HepG2 (cell line): ENCODE data around the gene CTNND2. TPM values are rescaled to one million over a fixed set of nuclear protein-coding genes. Genes with fewer than 3 reads are reported as not detected.

Experiments
- ATAC-seq: fragments of 200-7000 bp; cut with Tn5 transposase; 3 replicates; pipeline ENCODE4 v1.9.1; 2020; ENCODE audit warnings: mild to moderate bottlenecking, moderate library complexity
- BruUV-seq: library from RNA; stranded (reverse); fragments of 400-500 nt; replicated peaks from 2 replicates; lab custom pipeline; 2021; lab: Mats Ljungman, UMichigan
- CTCF ChIA-PET: fragments of 300-600 bp; formaldehyde crosslinking; extraction: SDS; loops from one replicate; lab custom pipeline; 2021; ENCODE audit warnings: low total read pairs, inconsistent platforms, low intra/inter-chr PET ratio; lab: Yijun Ruan, JAX
- POLR2A ChIA-PET: fragments of 350-600 bp; sonication (Branson Sonifier 250); formaldehyde crosslinking; loops from one replicate; lab custom pipeline; 2020; ENCODE audit warnings: antibody characterized with exemption, inconsistent platforms; lab: Yijun Ruan, JAX
- DNase-seq: peaks from one replicate; pipeline ENCODE4 v3.0.0-alpha.2; 2015; ENCODE audit warnings: low spot score
- FAIRE-seq: peaks from 3 replicates; lab custom pipeline; 2011; peaks lifted over from hg19 to GRCh38; lab: Jason Lieb, UNC
- H2AFZ ChIP-seq: one replicate; pipeline ENCODE4 v1.6.1; 2011; ENCODE audit warnings: low read length, inconsistent platforms
- H3K27ac ChIP-seq: fragments of 300-600 bp; 3 replicates; pipeline ENCODE4 v1.8.0; 2011; ENCODE audit warnings: mixed run types, mild to moderate bottlenecking, mixed read lengths, low read length, inconsistent platforms; ENCODE audit not compliant: insufficient read depth; ENCODE audit errors: extremely low read length
- H3K27me3 ChIP-seq, 2 experiments: fragments of 200-600 bp in 1 of 2; 2 replicates in 1 of 2; 3 replicates in 1 of 2; pipeline versions ENCODE4 v1.6.0 to v1.8.0; 2011; ENCODE audit warnings: low read length in 2 of 2, mild to moderate bottlenecking in 2 of 2, moderate library complexity in 2 of 2, inconsistent platforms in 1 of 2; ENCODE audit not compliant: insufficient read depth in 2 of 2, control insufficient read depth in 1 of 2
- H3K36me3 ChIP-seq, 2 experiments: fragments of 200-600 bp in 1 of 2; replicated peaks in 1 of 2; 2 replicates in 1 of 2; 3 replicates in 1 of 2; pipeline versions ENCODE4 v1.5.1 to v1.8.0; 2011; ENCODE audit warnings: low read length in 2 of 2, inconsistent platforms in 1 of 2; ENCODE audit not compliant: insufficient read depth in 2 of 2, control insufficient read depth in 1 of 2
- H3K4me1 ChIP-seq: 2 replicates; pipeline ENCODE4 v1.5.1; 2012; ENCODE audit warnings: low read length, inconsistent platforms; ENCODE audit not compliant: insufficient read depth
- H3K4me2 ChIP-seq: 2 replicates; pipeline ENCODE4 v1.6.0; 2011; ENCODE audit warnings: low read depth, low read length, inconsistent platforms
- H3K4me3 ChIP-seq, 3 experiments: fragments of 200-600 bp in 1 of 3; sonication (generic), shearing (Covaris generic) in 1 of 3; replicated peaks in 1 of 3; 2 replicates each; pipeline ENCODE4 v1.5.1; 2011 to 2016; ENCODE audit warnings: low read length in 3 of 3, inconsistent platforms in 2 of 3, low read depth in 2 of 3, mild to moderate bottlenecking in 2 of 3, control low read depth in 1 of 3, mixed read lengths in 1 of 3; ENCODE audit not compliant: insufficient read depth in 1 of 3
- H3K79me2 ChIP-seq: one replicate; pipeline ENCODE4 v1.6.1; 2011; ENCODE audit warnings: low read length, inconsistent platforms; ENCODE audit not compliant: insufficient read depth
- H3K9ac ChIP-seq: 2 replicates; pipeline ENCODE4 v1.6.0; 2011; ENCODE audit warnings: mild to moderate bottlenecking, low read depth, low read length, inconsistent platforms; ENCODE audit not compliant: insufficient read depth
- H3K9me3 ChIP-seq: 2 replicates; pipeline ENCODE4 v1.5.1; 2012; ENCODE audit warnings: mild to moderate bottlenecking, low read length
- H4K20me1 ChIP-seq: 2 replicates; pipeline ENCODE4 v1.6.0; 2011; ENCODE audit warnings: inconsistent platforms, mild to moderate bottlenecking, low read length, moderate library complexity; ENCODE audit not compliant: insufficient read depth
- CEBPG ChIP-seq: IDR thresholded peaks from 2 replicates; pipeline ENCODE4 v1.6.1; 2016
- GABPA ChIP-seq, 2 experiments: IDR thresholded peaks; 2 replicates each; pipeline ENCODE4 v1.6.1; 2011 to 2016; ENCODE audit warnings: low read depth in 2 of 2, low read length in 1 of 2, missing biosample characterization in 1 of 2, missing genetic modification characterization in 1 of 2
- GTF3A ChIP-seq: sonication (generic); formaldehyde crosslinking; conservative IDR thresholded peaks from 2 replicates; pipeline ENCODE4 v1.4.0; 2020; ENCODE audit warnings: mild to moderate bottlenecking, missing genetic modification reagents
- KLF15 ChIP-seq: sonication (generic); formaldehyde crosslinking; IDR thresholded peaks from 2 replicates; pipeline ENCODE4 v1.8.1; 2023; ENCODE audit warnings: borderline replicate concordance, mild to moderate bottlenecking, inconsistent platforms, missing genetic modification reagents, mixed read lengths
- PHF8 ChIP-seq: sonication (generic); formaldehyde crosslinking; IDR thresholded peaks from 2 replicates; pipeline ENCODE4 v1.5.0; 2020; ENCODE audit warnings: missing genetic modification reagents
- SATB2 ChIP-seq: sonication (generic); formaldehyde crosslinking; IDR thresholded peaks from 2 replicates; pipeline ENCODE4 v1.5.0; 2020; ENCODE audit warnings: missing genetic modification reagents
- TBX3 ChIP-seq: fragments of 450-650 bp; IDR thresholded peaks from 2 replicates; pipeline ENCODE4 v1.6.1; 2017; ENCODE audit warnings: antibody characterized with exemption, mild to moderate bottlenecking, inconsistent platforms, borderline replicate concordance
- ZC3H13 ChIP-seq: sonication (generic); formaldehyde crosslinking; IDR thresholded peaks from 2 replicates; pipeline ENCODE4 v1.8.1; 2023; ENCODE audit warnings: mild to moderate bottlenecking, missing genetic modification reagents, moderate library complexity
- ZFP1 ChIP-seq: IDR thresholded peaks from 2 replicates; pipeline ENCODE4 v1.6.1; 2016
- ZFP36L2 ChIP-seq: sonication (generic); formaldehyde crosslinking; IDR thresholded peaks from 2 replicates; pipeline ENCODE4 v1.4.0; 2020; ENCODE audit warnings: missing genetic modification reagents
- ZFP90 ChIP-seq: sonication (generic); formaldehyde crosslinking; IDR thresholded peaks from 2 replicates; pipeline ENCODE4 v1.8.0; 2022; ENCODE audit warnings: missing genetic modification reagents, mild to moderate bottlenecking, inconsistent platforms, borderline replicate concordance
- ZNF557 ChIP-seq: sonication (generic); formaldehyde crosslinking; IDR thresholded peaks from 2 replicates; pipeline ENCODE4 v1.4.0; 2020; ENCODE audit warnings: missing genetic modification reagents
- ZNF720 ChIP-seq: sonication (generic); formaldehyde crosslinking; IDR thresholded peaks from 2 replicates; pipeline ENCODE4 v1.4.0; 2020; ENCODE audit warnings: missing genetic modification reagents
- WGBS: methylation state at CpG from one replicate; pipeline ENCODE4 v1.1.6; 2017; ENCODE audit warnings: low lambda C conversion rate; 5-methylcytosine and 5-hydroxymethylcytosine counted together
- in situ Hi-C: cut with HindIII; loops from 2 replicates; pipeline ENCODE4 v1.10.0; 2017; ENCODE audit warnings: low pct_unique_long_range_greater_than_20kb; ENCODE audit not compliant: extremely low pct_ligation_motif_present
- intact Hi-C: fragments of 100-400 bp; cut with micrococcal nuclease; formaldehyde crosslinking; loops from one replicate; pipeline ENCODE4 v1.10.0; 2022; ENCODE audit not compliant: unreplicated experiment
- polyA plus RNA-seq, 8 experiments: library from polyadenylated mRNA; depleted of rRNA in 3 of 8; stranded (reverse) in 7 of 8; unstranded in 1 of 8; fragments of >200 nt; fragmentation: Illumina TruSeq in 4 of 8; extraction: Trizol in 4 of 8; gene quantifications; 2 replicates each; pipeline versions ENCODE4 v1.2.1 to v1.2.3, GENCODE V29; 2011 to 2016; ENCODE audit warnings: low read depth in 4 of 8, missing spikeins in 1 of 8, mixed read lengths in 1 of 8; ENCODE audit not compliant: insufficient read depth in 1 of 8
- total RNA-seq, 5 experiments: library from RNA; depleted of rRNA; stranded (reverse); fragments of >200 nt; fragmentation: Illumina TruSeq; extraction: Trizol; gene quantifications; 2 replicates each; pipeline ENCODE4 v1.2.3, GENCODE V29; 2016; ENCODE audit warnings: low read depth in 1 of 5
- TF ChIP-seq, protein P1 (sequence below): sonication (generic); formaldehyde crosslinking; IDR thresholded peaks from 2 replicates; pipeline ENCODE4 v1.4.0; 2020; ENCODE audit warnings: mild to moderate bottlenecking, low read depth, missing genetic modification reagents

Gene CTNND2
- total and polyA plus RNA-seq, 2 of the 13 experiments (the other 11 are each of a cell fraction or from before 2014, with no cell fraction given) = not detected

DNA sequence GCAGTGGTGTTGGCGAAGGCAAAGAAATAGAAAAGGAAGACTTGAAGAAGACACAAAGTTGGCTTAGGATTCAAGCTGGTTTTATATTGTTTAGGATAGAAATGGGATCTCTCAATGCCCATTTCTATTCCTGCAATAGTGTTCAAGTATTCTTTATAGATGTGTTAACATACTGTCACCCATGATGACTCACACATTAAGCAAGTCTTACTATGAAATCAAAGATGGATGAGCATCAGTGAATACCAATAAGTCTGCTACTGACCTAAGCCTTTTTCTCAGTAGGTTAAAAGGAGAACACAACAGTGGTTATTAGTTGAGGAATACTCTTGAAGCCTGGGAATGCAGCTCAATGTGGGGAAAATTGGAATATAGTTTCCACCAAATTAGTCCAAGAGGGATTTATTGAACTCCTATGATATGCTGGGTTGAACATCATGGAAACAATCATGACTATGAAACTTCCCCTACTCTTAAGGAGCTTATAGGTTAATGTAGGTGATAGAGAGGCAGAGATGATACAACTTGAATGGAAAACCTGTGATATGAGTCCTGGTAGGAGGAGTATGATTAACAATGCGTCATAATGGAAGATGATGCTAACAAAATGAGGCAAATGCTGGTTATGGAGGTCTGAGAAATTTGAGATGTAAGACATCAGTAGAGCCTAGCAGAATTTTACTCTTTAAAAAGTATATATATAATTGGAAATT lies 726.1 kb downstream of the CTNND2 start (continued):
- TF ChIP-seq ZC3H13 (CRISPR knock-in tag) (no peak), ZNF557 (CRISPR knock-in tag) (no peak), ZFP1 (CRISPR knock-in tag) (no peak)

DNA sequence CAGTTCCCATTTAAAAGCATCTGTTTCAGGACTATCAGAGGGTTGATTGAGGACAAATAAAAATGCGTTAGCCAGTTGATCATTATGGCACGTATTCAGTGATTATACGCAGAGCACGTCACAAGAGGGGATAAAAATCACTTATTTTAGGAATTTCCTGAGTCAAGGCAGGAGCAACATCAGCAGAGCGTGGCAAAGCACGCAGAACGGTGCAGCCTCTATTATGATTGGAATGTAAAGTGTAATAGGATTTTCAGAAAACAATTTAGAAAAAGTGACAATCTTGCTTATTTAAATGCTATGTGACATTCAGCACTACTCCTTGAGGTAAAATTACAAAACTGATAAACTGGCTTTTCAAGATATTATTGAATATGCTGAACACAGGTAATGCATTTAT lies 729.7 kb downstream of the CTNND2 start:
- no peak for FAIRE-seq
- H4K20me1 ChIP-seq = no peaks in the 10 kb centered on the region
- no peak overlapping the region for H2AFZ ChIP-seq
- H3K27me3 ChIP-seq = peaks cover 0 to 8% of the 10 kb centered on the region in 2 experiments; a peak in 1 of 5 replicates
- ChIA-PET CTCF (no interaction called here), POLR2A (no interaction called here)
- in situ Hi-C loops (no loop called here), intact Hi-C loops (no loop called here)
- no peak for ATAC-seq
- no peak overlapping the region for H3K4me3 ChIP-seq
- H3K79me2 ChIP-seq = no peaks in the 10 kb centered on the region
- H3K9me3 ChIP-seq = no peaks in the 10 kb centered on the region
- DNase-seq = no peak
- H3K36me3 ChIP-seq = no peaks in the 10 kb centered on the region
- H3K4me2 ChIP-seq = no peak overlapping the region
- no peak overlapping the region for H3K9ac ChIP-seq
- 25% methylated on average over 7 of the region's 7 CpGs for WGBS
- no peak for TF ChIP-seq GTF3A (CRISPR knock-in tag)
- TF ChIP-seq CEBPG = no peak
- no peak for TF ChIP-seq PHF8 (CRISPR knock-in tag)
- TF ChIP-seq ZNF720 (CRISPR knock-in tag) = no peak
- no TSS peak for BruUV-seq
- no peaks in the 10 kb centered on the region for H3K4me1 ChIP-seq
- H3K27ac ChIP-seq = no peak overlapping the region

DNA sequence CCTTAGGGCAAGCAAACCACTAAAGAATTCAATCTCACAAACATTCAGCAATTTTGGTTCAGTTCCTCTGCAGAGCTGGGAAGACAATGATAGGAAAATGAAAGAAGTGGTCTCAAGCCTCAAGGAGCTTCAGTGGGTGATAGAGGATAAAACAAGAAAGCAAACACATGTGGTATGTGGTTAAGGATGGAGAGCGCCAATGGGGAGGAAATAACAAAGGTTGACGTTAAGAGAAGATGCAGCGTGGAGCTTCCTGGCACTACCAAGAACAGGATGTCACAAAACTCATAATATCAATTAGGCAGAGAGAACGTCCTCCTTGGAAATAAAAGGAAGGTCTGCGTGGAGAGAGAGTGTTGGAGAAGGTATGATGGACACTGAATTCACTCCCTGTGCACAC lies 731.8 kb downstream of the CTNND2 start:
- WGBS = 11% methylated on average over 5 of the region's 5 CpGs
- in situ Hi-C loops = no loop called here
- no peak for ATAC-seq
- TF ChIP-seq SATB2 (CRISPR knock-in tag) (no peak), TBX3 (no peak), GABPA (IDR thresholded peaks at IDR 0.05; ENCODE audit: low read depth, low read length) (no peak), GABPA (CRISPR knock-in tag; IDR thresholded peaks at IDR 0.05; ENCODE audit: low read depth) (no peak), ZFP90 (CRISPR knock-in tag) (no peak), KLF15 (no peak), ZFP36L2 (CRISPR knock-in tag) (no peak)
- TF ChIP-seq, protein P1, sequence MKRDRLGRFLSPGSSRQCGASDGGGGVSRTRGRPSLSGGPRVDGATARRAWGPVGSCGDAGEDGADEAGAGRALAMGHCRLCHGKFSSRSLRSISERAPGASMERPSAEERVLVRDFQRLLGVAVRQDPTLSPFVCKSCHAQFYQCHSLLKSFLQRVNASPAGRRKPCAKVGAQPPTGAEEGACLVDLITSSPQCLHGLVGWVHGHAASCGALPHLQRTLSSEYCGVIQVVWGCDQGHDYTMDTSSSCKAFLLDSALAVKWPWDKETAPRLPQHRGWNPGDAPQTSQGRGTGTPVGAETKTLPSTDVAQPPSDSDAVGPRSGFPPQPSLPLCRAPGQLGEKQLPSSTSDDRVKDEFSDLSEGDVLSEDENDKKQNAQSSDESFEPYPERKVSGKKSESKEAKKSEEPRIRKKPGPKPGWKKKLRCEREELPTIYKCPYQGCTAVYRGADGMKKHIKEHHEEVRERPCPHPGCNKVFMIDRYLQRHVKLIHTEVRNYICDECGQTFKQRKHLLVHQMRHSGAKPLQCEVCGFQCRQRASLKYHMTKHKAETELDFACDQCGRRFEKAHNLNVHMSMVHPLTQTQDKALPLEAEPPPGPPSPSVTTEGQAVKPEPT (CRISPR knock-in tag) = no peak

More for the DNA sequence above, 731.8 kb downstream of the CTNND2 start:
- H3K4me3 ChIP-seq = no peak overlapping the region
- no peaks in the 10 kb centered on the region for H3K4me1 ChIP-seq
- H3K79me2 ChIP-seq = no peaks in the 10 kb centered on the region
- no peaks in the 10 kb centered on the region for H3K36me3 ChIP-seq
- H3K9ac ChIP-seq = no peak overlapping the region
- no TSS peak for BruUV-seq
- no peak overlapping the region for H3K27ac ChIP-seq
- no peaks in the 10 kb centered on the region for H4K20me1 ChIP-seq
- H3K4me2 ChIP-seq = no peak overlapping the region
- peaks cover 0 to 8% of the 10 kb centered on the region in 2 experiments; a peak in 1 of 5 replicates for H3K27me3 ChIP-seq
- ChIA-PET POLR2A (no interaction called here), CTCF (no interaction called here)
- intact Hi-C loops = no loop called here
- no peak overlapping the region for H2AFZ ChIP-seq
- FAIRE-seq = no peak
- DNase-seq = no peak
- no peaks in the 10 kb centered on the region for H3K9me3 ChIP-seq
